GM21360 (cell line): Measurements from ENCODE around the gene KRT12.

Experiments
- ATAC-seq: cut with Tn5 transposase; IDR thresholded peaks from one replicate; pipeline ENCODE4 v1.9.1; 2021; ENCODE audit warnings: mild to moderate bottlenecking, moderate library complexity; ENCODE audit not compliant: unreplicated experiment

The KRT12 gene

GRCh38 chr17:40848583-40849235, 18.3 kb downstream of the KRT12 start:
- no peak for ATAC-seq

- ATAC-seq: no peak
Measured at GRCh38 chr17:40846515-40847144, 20.4 kb downstream of the KRT12 start.

DNA sequence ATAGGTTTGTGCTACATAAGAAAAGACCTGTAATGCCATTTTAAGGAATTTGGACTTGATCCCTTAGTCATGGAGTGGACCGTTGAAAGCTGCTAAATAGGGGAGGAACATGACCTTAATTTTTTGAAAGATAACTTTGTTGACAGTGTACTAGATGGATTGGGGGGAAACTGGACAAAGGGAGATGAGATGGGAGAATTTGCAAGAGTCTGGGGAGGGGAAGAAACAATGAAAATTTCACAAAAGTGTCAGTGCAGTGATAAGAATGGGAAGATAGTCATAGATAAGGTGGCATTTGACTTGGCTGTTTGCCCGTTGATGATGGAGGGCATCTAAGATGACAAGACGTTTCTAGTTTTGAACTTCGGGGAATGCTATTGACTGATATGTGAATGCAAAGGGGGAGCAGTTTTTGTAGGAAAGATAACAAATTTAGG, 22.3 kb downstream of the KRT12 start:
- no peak for ATAC-seq

GRCh38 chr17:40843242-40843641, 23.8 kb downstream of the KRT12 start:
- no peak for ATAC-seq

- no peak for ATAC-seq
Measured at GRCh38 chr17:40841246-40841645, 25.8 kb downstream of the KRT12 start.

GRCh38 chr17:40839194-40839593, 27.8 kb downstream of the KRT12 start:
- ATAC-seq: no peak

DNA sequence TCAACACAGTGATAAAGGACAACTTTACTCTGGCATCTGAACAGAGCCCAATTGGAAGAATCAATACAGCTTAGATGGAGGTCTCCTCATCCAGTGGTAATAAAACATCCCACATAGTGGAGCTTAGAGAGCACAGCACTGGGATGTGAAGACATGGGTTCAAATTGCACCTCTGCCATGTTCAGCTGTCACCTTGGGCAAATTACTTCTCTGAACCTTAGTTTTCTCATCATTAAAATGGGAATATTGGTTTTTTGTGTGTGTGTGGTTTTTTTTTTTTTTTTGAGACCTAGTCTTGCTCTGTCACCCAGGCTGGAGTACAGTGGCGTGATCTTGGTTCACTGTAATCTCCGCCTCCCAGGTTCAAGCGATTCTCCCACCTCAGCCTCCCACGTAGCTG, 31.0 kb downstream of the KRT12 start:
- ATAC-seq: no peak

- no peak for ATAC-seq
Measured at GRCh38 chr17:40833882-40834281, 33.1 kb downstream of the KRT12 start.

DNA sequence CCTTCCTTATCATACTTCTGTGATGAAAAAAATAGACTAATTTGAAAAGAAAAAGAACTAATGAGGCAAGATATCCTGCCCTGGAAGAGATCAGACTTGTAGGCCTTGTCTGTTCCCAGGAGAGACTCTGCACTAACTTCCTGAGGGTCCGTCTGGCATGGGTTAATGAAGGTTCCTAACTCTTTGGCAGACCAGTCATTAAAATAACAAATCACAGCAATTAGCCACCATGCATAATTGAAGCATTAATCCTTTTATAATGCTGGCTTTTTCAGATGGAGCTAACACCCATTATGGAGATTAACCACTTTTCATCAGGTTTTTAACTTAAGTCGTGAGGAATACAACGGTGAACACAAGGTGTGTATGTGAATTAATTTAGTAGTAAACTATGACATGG, 34.2 kb downstream of the KRT12 start:
- ATAC-seq: no peak

DNA sequence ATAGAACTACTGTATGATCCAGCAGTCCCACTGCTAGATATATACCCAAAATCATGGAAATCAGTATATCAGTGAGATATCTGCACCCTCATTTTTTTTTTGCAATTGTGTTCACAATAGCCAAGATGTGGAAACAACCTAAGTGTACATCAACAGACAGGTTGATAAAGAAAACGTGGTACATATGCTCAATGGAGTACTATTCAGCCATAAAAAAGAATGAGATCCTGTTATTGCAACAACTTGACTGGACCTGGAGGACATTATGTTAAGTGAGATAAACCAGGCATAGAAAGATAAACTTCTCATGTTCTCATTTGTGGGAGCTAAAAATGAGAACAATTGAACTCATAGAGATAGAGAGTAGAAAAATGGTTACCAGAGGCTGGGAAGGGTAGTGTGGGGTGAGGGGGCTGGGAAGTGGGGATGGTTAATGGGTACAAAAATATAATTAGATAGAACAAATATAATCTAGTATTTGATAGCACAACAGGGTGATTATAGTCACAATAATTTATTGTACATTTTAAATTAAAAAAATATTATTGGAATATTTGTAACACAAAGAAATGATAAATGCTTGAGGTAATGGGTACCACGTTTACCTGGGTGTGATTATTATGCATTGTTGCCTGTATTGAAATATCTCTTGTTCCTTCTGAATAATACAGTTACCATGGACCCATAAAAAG, 36.8 kb downstream of the KRT12 start:
- ATAC-seq: no peak

GRCh38 chr17:40828454-40829044, 38.5 kb downstream of the KRT12 start:
- ATAC-seq: no peak

GRCh38 chr17:40827746-40828453, 39.1 kb downstream of the KRT12 start:
- ATAC-seq: no peak

GRCh38 chr17:40825599-40825998, 41.4 kb downstream of the KRT12 start:
- ATAC-seq: no peak

- ATAC-seq: no peak
Measured at GRCh38 chr17:40824015-40824832, 42.8 kb downstream of the KRT12 start.

GRCh38 chr17:40822132-40822812, 44.8 kb downstream of the KRT12 start, which contains the start of gene KRT10:
Gene KRT10, minus strand, starts transcription at chr17:40822614. Its CDS starts 29 bp downstream, at chr17:40822585.
- ATAC-seq: no peak

- ATAC-seq: no peak
Measured at GRCh38 chr17:40821536-40821935, 45.5 kb downstream of the KRT12 start.

- ATAC-seq: no peak
Measured at GRCh38 chr17:40820228-40820838, 46.7 kb downstream of the KRT12 start.

- no peak for ATAC-seq
Measured at GRCh38 chr17:40819528-40820125, 47.4 kb downstream of the KRT12 start.
